Spleen (tissue), 11 donors: ENCODE results near the gene ASH1L. TPM values are rescaled to one million over a fixed set of nuclear protein-coding genes. Genes with fewer than 3 reads are reported as not detected.

Source experiments
- DNase-seq: peaks from one replicate; pipeline ENCODE4 v3.0.0-alpha.2; 2020
- H3K27ac ChIP-seq, 8 donors: fragments of 200-600 bp; sonication (generic) in 7 of 8; 1 replicate in 4 of 8; 2 replicates in 4 of 8; pipeline versions ENCODE4 v1.5.0 to v1.8.0; 2016 to 2021; ENCODE audit warnings: inconsistent platforms in 4 of 8, mild to moderate bottlenecking in 4 of 8, moderate library complexity in 1 of 8
- H3K27me3 ChIP-seq, 7 donors: fragments of 200-600 bp; sonication (generic) in 6 of 7; replicated peaks in 1 of 7; 1 replicate in 4 of 7; 2 replicates in 3 of 7; pipeline versions ENCODE4 v1.5.0 to v1.8.0; 2016 to 2021; ENCODE audit warnings: inconsistent platforms in 3 of 7, mild to moderate bottlenecking in 1 of 7
- H3K36me3 ChIP-seq, 6 donors: fragments of 200-600 bp; sonication (generic) in 5 of 6; 1 replicate in 4 of 6; 2 replicates in 2 of 6; pipeline versions ENCODE4 v1.5.0 to v1.8.0; 2016 to 2021; ENCODE audit warnings: inconsistent platforms in 2 of 6
- H3K4me1 ChIP-seq, 6 donors: fragments of 200-600 bp; sonication (generic) in 5 of 6; 1 replicate in 3 of 6; 2 replicates in 3 of 6; pipeline versions ENCODE4 v1.5.0 to v1.8.0; 2016 to 2021; ENCODE audit warnings: inconsistent platforms in 3 of 6
- H3K4me3 ChIP-seq, 8 donors: fragments of 200-600 bp; sonication (generic) in 7 of 8; 1 replicate in 4 of 8; 2 replicates in 4 of 8; pipeline versions ENCODE4 v1.5.0 to v1.8.0; 2016 to 2021; ENCODE audit warnings: inconsistent platforms in 4 of 8, mild to moderate bottlenecking in 4 of 8, moderate library complexity in 2 of 8
- H3K9me3 ChIP-seq, 8 donors: fragments of 200-600 bp; sonication (generic) in 7 of 8; 1 replicate in 4 of 8; 2 replicates in 4 of 8; pipeline versions ENCODE4 v1.5.0 to v1.8.0; 2016 to 2021; ENCODE audit warnings: inconsistent platforms in 4 of 8
- CTCF ChIP-seq, 11 experiments: fragments of 200-600 bp in 7 of 11; fragments of 450-650 bp in 4 of 11; sonication (generic) in 4 of 11; IDR thresholded peaks in 8 of 11; conservative IDR thresholded peaks in 3 of 11; 1 replicate in 7 of 11; 2 replicates in 4 of 11; pipeline versions ENCODE4 v1.4.0 to v1.8.0; 2016 to 2021; ENCODE audit warnings: antibody characterized with exemption in 11 of 11, inconsistent platforms in 4 of 11, mild to moderate bottlenecking in 1 of 11
- POLR2A ChIP-seq, 3 donors: fragments of 450-650 bp; IDR thresholded peaks; one replicate each; pipeline ENCODE4 v1.5.1; 2017; ENCODE audit warnings: antibody characterized with exemption in 3 of 3, mild to moderate bottlenecking in 1 of 3
- POLR2AphosphoS5 ChIP-seq, 3 donors: sonication (generic); formaldehyde crosslinking; IDR thresholded peaks; one replicate each; pipeline ENCODE4 v1.5.1; 2017; ENCODE audit warnings: antibody characterized with exemption in 3 of 3
- WGBS, 5 donors: extraction: QIAGEN DNeasy Blood & Tissue Kit in 3 of 5; methylation state at CpG; one replicate each; pipeline versions ENCODE4 v1.1.5 to v1.1.7; 2013 to 2018; 5-methylcytosine and 5-hydroxymethylcytosine counted together
- intact Hi-C: fragments of 100-400 bp; cut with DNase I; formaldehyde crosslinking; loops from one replicate; pipeline ENCODE4 v1.15.0; 2023; ENCODE audit warnings: low total_unique reads
- polyA plus RNA-seq, 3 donors: library from polyadenylated mRNA; stranded (reverse); fragments of 200-250 nt; gene quantifications; one replicate each; pipeline ENCODE4 v1.2.1, GENCODE V29; 2013
- total RNA-seq, 7 donors: library from RNA; depleted of rRNA in 3 of 7; stranded (reverse); fragments of >200 nt in 3 of 7; fragmentation: NEBNext Ultra II Directional in 4 of 7; extraction: Animal tissue kit (Norgen Biotek cat#: 25700) in 4 of 7; gene quantifications; one replicate each; pipeline versions ENCODE4 v1.1.0 to v1.2.1, GENCODE V29; 2016 to 2021
- donor health status: healthy with polysubstance abuse.
- donor health status: DM: no; HTN: no; CAD: no; lungs with moderate emphysema.
- donor health status: DM: no; HTN: no; CAD: no.
- donor health status: Bipolar disorder and iron deficiency.
- donor health status: healthy.
- donor health status: DM: no; HTN: no; CAD: no.
- donor health status: DM: yes; HTN: yes; CAD: no.

Gene ASH1L
- total and polyA plus RNA-seq, 10 donors, result 2.5 to 89.8 (median 69.1) TPM

- no peak for TF ChIP-seq POLR2AphosphoS5 (IDR thresholded peaks at IDR 0.05)
- TF ChIP-seq POLR2A (IDR thresholded peaks at IDR 0.05), result no peak
- TF ChIP-seq CTCF (IDR thresholded peaks at IDR 0.05 in 8 of 11, conservative IDR thresholded peaks at IDR 0.05 in 3 of 11), result no peak
- H3K27me3 ChIP-seq, result no peaks in the 10 kb centered on the region
- H3K4me3 ChIP-seq, result no peak overlapping the region
- DNase-seq, result no peak
- H3K36me3 ChIP-seq, result peaks cover 0 to 8% (median 0%) of the 10 kb centered on the region in 6 donors
- H3K4me1 ChIP-seq, result peaks cover 29 to 99% (median 67%) of the 10 kb centered on the region in 6 donors
- intact Hi-C loops, result no loop called here
- no peaks in the 10 kb centered on the region for H3K9me3 ChIP-seq
- peak overlapping the region in 2 of 8 donors; percentile 1 to 13 for H3K27ac ChIP-seq
- WGBS, 5 donors, result 52 to 74% (median 66%) methylated on average over 1 of the region's 1 CpG
Observed at GRCh38 chr1:155531624-155532023, 31.0 kb downstream of the ASH1L start.

- 48 to 64% (median 57%) methylated on average over 3 of the region's 3 CpGs for WGBS, 5 donors
- Histone ChIP-seq H3K27ac (peak overlapping the region in 6 of 8 donors; percentile 1 to 73 (median 66)), H3K9me3 (no peaks in the 10 kb centered on the region), H3K4me1 (peaks cover 16 to 99% (median 56%) of the 10 kb centered on the region in 6 donors), H3K4me3 (no peak overlapping the region), H3K27me3 (no peaks in the 10 kb centered on the region), H3K36me3 (peaks cover 0 to 8% (median 0%) of the 10 kb centered on the region in 6 donors)
- DNase-seq, result no peak
- TF ChIP-seq CTCF (IDR thresholded peaks at IDR 0.05 in 8 of 11, conservative IDR thresholded peaks at IDR 0.05 in 3 of 11) (no peak), POLR2A (IDR thresholded peaks at IDR 0.05) (no peak), POLR2AphosphoS5 (IDR thresholded peaks at IDR 0.05) (no peak)
- intact Hi-C loops, result no loop called here
Observed at GRCh38 chr1:155529929-155530328, 32.7 kb downstream of the ASH1L start.

- peaks cover 0 to 8% (median 0%) of the 10 kb centered on the region in 6 donors for H3K36me3 ChIP-seq
- H3K27ac ChIP-seq, result peak overlapping the region in 5 of 8 donors; percentile 34 to 73 (median 69)
- intact Hi-C loops, result no loop called here
- H3K4me3 ChIP-seq, result peak overlapping the region in 1 of 8 donors; percentile 35
- WGBS, 5 donors, result 65 to 81% (median 69%) methylated on average over 2 of the region's 2 CpGs
- H3K9me3 ChIP-seq, result no peaks in the 10 kb centered on the region
- no peak for DNase-seq
- no peaks in the 10 kb centered on the region for H3K27me3 ChIP-seq
- TF ChIP-seq POLR2A (IDR thresholded peaks at IDR 0.05) (no peak), POLR2AphosphoS5 (IDR thresholded peaks at IDR 0.05) (no peak), CTCF (IDR thresholded peaks at IDR 0.05 in 8 of 11, conservative IDR thresholded peaks at IDR 0.05 in 3 of 11) (no peak)
- peaks cover 16 to 100% (median 53%) of the 10 kb centered on the region in 6 donors for H3K4me1 ChIP-seq
Observed at GRCh38 chr1:155529109-155529508, 33.5 kb downstream of the ASH1L start.

GRCh38 chr1:155527677-155528076, 34.9 kb downstream of the ASH1L start:
- WGBS, 5 donors, result 72 to 86% (median 80%) methylated on average over 6 of the region's 6 CpGs

More at GRCh38 chr1:155527677-155528076, 34.9 kb downstream of the ASH1L start:
- peak overlapping the region in 2 of 8 donors; percentile 4 to 10 for H3K27ac ChIP-seq
- H3K9me3 ChIP-seq, result no peaks in the 10 kb centered on the region
- intact Hi-C loops, result no loop called here
- H3K36me3 ChIP-seq, result no peaks in the 10 kb centered on the region
- no peaks in the 10 kb centered on the region for H3K27me3 ChIP-seq
- TF ChIP-seq CTCF (IDR thresholded peaks at IDR 0.05 in 8 of 11, conservative IDR thresholded peaks at IDR 0.05 in 3 of 11) (no peak), POLR2AphosphoS5 (IDR thresholded peaks at IDR 0.05) (peak in 1 of 3 donors; percentile 17)
- no peak for DNase-seq
- H3K4me1 ChIP-seq, result peaks cover 16 to 100% (median 51%) of the 10 kb centered on the region in 6 donors
- H3K4me3 ChIP-seq, result no peak overlapping the region
